ENCODE data around the gene FXYD1.

- TF ChIP-seq, protein P1, sequence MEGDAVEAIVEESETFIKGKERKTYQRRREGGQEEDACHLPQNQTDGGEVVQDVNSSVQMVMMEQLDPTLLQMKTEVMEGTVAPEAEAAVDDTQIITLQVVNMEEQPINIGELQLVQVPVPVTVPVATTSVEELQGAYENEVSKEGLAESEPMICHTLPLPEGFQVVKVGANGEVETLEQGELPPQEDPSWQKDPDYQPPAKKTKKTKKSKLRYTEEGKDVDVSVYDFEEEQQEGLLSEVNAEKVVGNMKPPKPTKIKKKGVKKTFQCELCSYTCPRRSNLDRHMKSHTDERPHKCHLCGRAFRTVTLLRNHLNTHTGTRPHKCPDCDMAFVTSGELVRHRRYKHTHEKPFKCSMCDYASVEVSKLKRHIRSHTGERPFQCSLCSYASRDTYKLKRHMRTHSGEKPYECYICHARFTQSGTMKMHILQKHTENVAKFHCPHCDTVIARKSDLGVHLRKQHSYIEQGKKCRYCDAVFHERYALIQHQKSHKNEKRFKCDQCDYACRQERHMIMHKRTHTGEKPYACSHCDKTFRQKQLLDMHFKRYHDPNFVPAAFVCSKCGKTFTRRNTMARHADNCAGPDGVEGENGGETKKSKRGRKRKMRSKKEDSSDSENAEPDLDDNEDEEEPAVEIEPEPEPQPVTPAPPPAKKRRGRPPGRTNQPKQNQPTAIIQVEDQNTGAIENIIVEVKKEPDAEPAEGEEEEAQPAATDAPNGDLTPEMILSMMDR (IDR thresholded peaks at IDR 0.05) = no peak
- TF ChIP-seq POLR2A (IDR thresholded peaks at IDR 0.05) (no peak), POLR2AphosphoS5 (IDR thresholded peaks at IDR 0.05) (no peak)
Measured at GRCh38 chr19:35093430-35093829, 45.2 kb upstream of the FXYD1 start.
